Lung (tissue), 12 donors: Measurements from ENCODE around the gene CHAMP1. TPM values are rescaled to one million over a fixed set of nuclear protein-coding genes. Genes with fewer than 3 reads are reported as not detected.
"Not testable (repeated sequence)": the region's sequence is repeated elsewhere in the genome, so short reads cannot be mapped to it uniquely, and the experiment has no call there.

Experiments
- ATAC-seq: fragments of 200-7000 bp; cut with Tn5 transposase; one replicate; pipeline ENCODE4 v1.9.1; 2020; ENCODE audit warnings: moderate number of reproducible peaks; ENCODE audit not compliant: insufficient read depth, low FRiP score
- DNase-seq, 3 donors: peaks; one replicate each; pipeline ENCODE4 v3.0.0-alpha.2; 2013 to 2017
- H3K27ac ChIP-seq, 2 donors: one replicate each; pipeline ENCODE4 v1.5.1; 2013; ENCODE audit warnings: mild to moderate bottlenecking in 2 of 2, moderate library complexity in 2 of 2, control low read depth in 1 of 2, inconsistent platforms in 1 of 2, low read depth in 1 of 2, low read length in 1 of 2
- H3K27me3 ChIP-seq, 3 donors: one replicate each; pipeline ENCODE4 v1.5.1; 2013; ENCODE audit warnings: low read length in 2 of 3; ENCODE audit not compliant: control insufficient read depth in 3 of 3, insufficient read depth in 3 of 3
- H3K36me3 ChIP-seq, 4 donors: one replicate each; pipeline ENCODE4 v1.5.1; 2013; ENCODE audit warnings: low read length in 4 of 4, mild to moderate bottlenecking in 1 of 4, moderate library complexity in 1 of 4; ENCODE audit not compliant: control insufficient read depth in 4 of 4, insufficient read depth in 4 of 4
- H3K4me1 ChIP-seq, 5 donors: one replicate each; pipeline ENCODE4 v1.5.1; 2013; ENCODE audit warnings: low read length in 5 of 5, mild to moderate bottlenecking in 2 of 5, moderate library complexity in 1 of 5; ENCODE audit not compliant: control insufficient read depth in 5 of 5, insufficient read depth in 5 of 5
- H3K4me3 ChIP-seq: one replicate; pipeline ENCODE4 v1.5.1; 2013; ENCODE audit warnings: mild to moderate bottlenecking, control low read depth, moderate library complexity
- H3K9ac ChIP-seq, 2 donors: one replicate each; pipeline ENCODE4 v1.5.1; 2013; ENCODE audit warnings: low read length in 2 of 2, control low read depth in 1 of 2; ENCODE audit not compliant: insufficient read depth in 1 of 2
- H3K9me3 ChIP-seq, 4 donors: one replicate each; pipeline ENCODE4 v1.5.1; 2013; ENCODE audit warnings: low read length in 3 of 4, mild to moderate bottlenecking in 1 of 4, moderate library complexity in 1 of 4; ENCODE audit not compliant: control insufficient read depth in 4 of 4, insufficient read depth in 3 of 4
- WGBS, 2 donors: extraction: QIAGEN DNeasy Blood & Tissue Kit; methylation state at CpG; one replicate each; pipeline ENCODE4 v1.1.7; 2013; 5-methylcytosine and 5-hydroxymethylcytosine counted together
- polyA plus RNA-seq, 2 donors: library from polyadenylated mRNA; stranded (reverse); fragments of 200-250 nt; gene quantifications; one replicate each; pipeline ENCODE4 v1.2.1, GENCODE V29; 2013
- total RNA-seq, 2 donors: library from RNA; depleted of rRNA in 1 of 2; stranded (reverse); fragments of >200 nt in 1 of 2; gene quantifications; one replicate each; pipeline ENCODE4 v1.2.1, GENCODE V29; 2014 to 2021
- TF ChIP-seq, protein P1 (sequence below): IDR thresholded peaks from 2 replicates; pipeline ENCODE4 v1.5.1; 2012; ENCODE audit warnings: mild to moderate bottlenecking; ENCODE audit errors: control extremely low read depth, extremely low read depth
- donor health status: control.
- donor health status: control.
- donor health status: Bipolar disorder and iron deficiency.
- donor health status: healthy.
- donor health status: DM: yes; HTN: yes; CAD: no.

CHAMP1 gene
- total and polyA plus RNA-seq, 4 donors: 7.0 to 17.7 (median 9.7) TPM

GRCh38 chr13:114328595-114328994, 14.3 kb downstream of the CHAMP1 start:
- TF ChIP-seq, protein P1, sequence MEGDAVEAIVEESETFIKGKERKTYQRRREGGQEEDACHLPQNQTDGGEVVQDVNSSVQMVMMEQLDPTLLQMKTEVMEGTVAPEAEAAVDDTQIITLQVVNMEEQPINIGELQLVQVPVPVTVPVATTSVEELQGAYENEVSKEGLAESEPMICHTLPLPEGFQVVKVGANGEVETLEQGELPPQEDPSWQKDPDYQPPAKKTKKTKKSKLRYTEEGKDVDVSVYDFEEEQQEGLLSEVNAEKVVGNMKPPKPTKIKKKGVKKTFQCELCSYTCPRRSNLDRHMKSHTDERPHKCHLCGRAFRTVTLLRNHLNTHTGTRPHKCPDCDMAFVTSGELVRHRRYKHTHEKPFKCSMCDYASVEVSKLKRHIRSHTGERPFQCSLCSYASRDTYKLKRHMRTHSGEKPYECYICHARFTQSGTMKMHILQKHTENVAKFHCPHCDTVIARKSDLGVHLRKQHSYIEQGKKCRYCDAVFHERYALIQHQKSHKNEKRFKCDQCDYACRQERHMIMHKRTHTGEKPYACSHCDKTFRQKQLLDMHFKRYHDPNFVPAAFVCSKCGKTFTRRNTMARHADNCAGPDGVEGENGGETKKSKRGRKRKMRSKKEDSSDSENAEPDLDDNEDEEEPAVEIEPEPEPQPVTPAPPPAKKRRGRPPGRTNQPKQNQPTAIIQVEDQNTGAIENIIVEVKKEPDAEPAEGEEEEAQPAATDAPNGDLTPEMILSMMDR: no peak
- DNase-seq (no peak), ATAC-seq (no peak)
- H3K9ac ChIP-seq: no peak overlapping the region
- H3K4me1 ChIP-seq: peaks cover 0 to 3% (median 0%) of the 10 kb centered on the region in 5 donors
- H3K27me3 ChIP-seq: no peaks in the 10 kb centered on the region
- peaks cover 17 to 35% (median 28%) of the 10 kb centered on the region in 4 donors for H3K36me3 ChIP-seq
- no peak overlapping the region for H3K27ac ChIP-seq
- WGBS, 2 donors: 85 to 96% methylated on average over 1 of the region's 1 CpG
- no peak overlapping the region for H3K4me3 ChIP-seq
- H3K9me3 ChIP-seq: no peaks in the 10 kb centered on the region

DNA sequence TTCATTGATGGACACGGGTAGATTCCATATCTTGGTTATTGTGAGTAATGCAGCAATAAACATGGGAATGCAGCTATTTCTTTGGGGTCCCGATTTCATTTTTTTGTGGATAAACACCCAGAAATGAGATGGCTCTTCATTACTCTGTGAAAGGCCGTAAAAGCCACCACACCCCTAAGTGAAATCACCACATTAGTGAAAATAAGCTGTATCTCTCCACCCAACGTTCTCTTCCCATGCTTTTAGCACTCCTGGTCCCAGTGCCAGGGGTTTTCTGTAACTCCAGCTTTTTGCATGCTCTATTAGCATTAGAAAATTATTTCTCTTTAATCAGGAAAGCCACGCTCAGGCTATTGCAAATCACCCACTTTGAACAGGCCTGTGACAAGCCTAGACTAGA, 15.8 kb downstream of the CHAMP1 start:
- DNase-seq: no peak
- WGBS, 2 donors: 90 to 93% methylated on average over 5 of the region's 5 CpGs

GRCh38 chr13:114333881-114334280, 19.6 kb downstream of the CHAMP1 start:
- not testable (repeated sequence) for H3K9me3 ChIP-seq, H3K36me3 ChIP-seq, H3K27me3 ChIP-seq, H3K4me1 ChIP-seq, DNase-seq, H3K4me3 ChIP-seq, H3K9ac ChIP-seq, H3K27ac ChIP-seq, ATAC-seq
- 87 to 93% methylated on average over 3 of the region's 3 CpGs for WGBS, 2 donors

More for the DNA sequence above, 15.8 kb downstream of the CHAMP1 start:
- H3K9me3 ChIP-seq: no peaks in the 10 kb centered on the region
- H3K4me3 ChIP-seq: no peak overlapping the region
- TF ChIP-seq, protein P1: no peak
- peaks cover 0 to 3% (median 0%) of the 10 kb centered on the region in 5 donors for H3K4me1 ChIP-seq
- no peak overlapping the region for H3K27ac ChIP-seq
- H3K9ac ChIP-seq: no peak overlapping the region
- no peak for ATAC-seq
- H3K36me3 ChIP-seq: peaks cover 3 to 20% (median 14%) of the 10 kb centered on the region in 4 donors
- H3K27me3 ChIP-seq: no peaks in the 10 kb centered on the region

GRCh38 chr13:114334305-114335053, 20.2 kb downstream of the CHAMP1 start:
- no peak overlapping the region for H3K4me3 ChIP-seq
- no peak for DNase-seq
- ATAC-seq: no peak
- H3K4me1 ChIP-seq: no peaks in the 10 kb centered on the region
- H3K9ac ChIP-seq: no peak overlapping the region
- no peaks in the 10 kb centered on the region for H3K36me3 ChIP-seq
- H3K27ac ChIP-seq: no peak overlapping the region
- H3K9me3 ChIP-seq: no peaks in the 10 kb centered on the region
- H3K27me3 ChIP-seq: no peaks in the 10 kb centered on the region
- 65 to 70% methylated on average over 5 of the region's 5 CpGs for WGBS, 2 donors
- TF ChIP-seq, protein P1: no peak

DNA sequence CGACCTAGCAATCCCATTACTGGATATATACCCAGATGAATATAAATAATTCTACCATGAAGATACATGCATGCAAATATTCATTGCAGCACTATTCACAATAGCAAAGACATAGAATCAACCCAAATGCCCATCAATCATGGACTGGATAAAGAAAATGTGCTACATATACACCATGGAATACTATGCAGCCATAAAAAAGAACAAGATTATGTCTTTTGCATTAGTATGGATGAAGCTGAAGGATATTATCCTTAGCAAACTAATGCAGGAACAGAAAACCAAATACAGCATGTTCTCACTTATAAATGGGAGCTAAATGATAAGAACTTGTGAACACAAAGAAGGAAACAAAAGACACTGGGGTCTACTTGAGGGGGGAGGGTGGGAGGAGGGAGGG, 22.2 kb downstream of the CHAMP1 start:
- not testable (repeated sequence) for H3K9ac ChIP-seq, H3K36me3 ChIP-seq, DNase-seq, ATAC-seq, H3K4me3 ChIP-seq, H3K9me3 ChIP-seq, H3K4me1 ChIP-seq, H3K27me3 ChIP-seq, H3K27ac ChIP-seq
- 82 to 94% methylated on average over 1 of the region's 1 CpG for WGBS, 2 donors
